Measurements from ENCODE around the gene SMIM35. TPM values are rescaled to one million over a fixed set of nuclear protein-coding genes. Genes with fewer than 3 reads are reported as not detected.
"Not testable (repeated sequence)": the region's sequence is repeated elsewhere in the genome, so short reads cannot be mapped to it uniquely, and the experiment has no call there.

SMIM35 gene
- total RNA-seq, 1 experiment from 2014 or later, result not detected

DNA sequence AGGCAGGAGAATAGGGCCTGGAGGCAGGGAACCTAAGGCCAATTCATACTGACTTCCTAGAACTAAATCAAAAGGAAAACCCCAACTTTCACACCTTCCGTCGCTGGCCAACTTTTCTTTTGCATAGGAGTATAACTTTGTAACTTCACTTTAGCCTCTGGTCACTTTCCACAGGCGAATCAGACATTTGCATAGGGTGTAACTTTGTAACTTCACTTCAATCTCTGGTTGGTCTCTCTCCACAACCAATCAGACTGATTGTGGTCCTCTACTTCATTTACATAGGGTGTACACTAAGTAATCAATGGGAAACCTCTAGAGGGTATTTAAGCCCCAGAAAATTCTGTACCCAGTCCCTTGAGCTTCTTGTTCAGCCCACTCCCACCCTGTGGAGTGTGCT is 21.4 kb downstream of the SMIM35 start:
- ChIA-PET POLR2A (ENCODE audit: unreplicated experiment) (no interaction called here), CTCF (no interaction called here)
- no peak overlapping the region for H3K4me3 ChIP-seq (ENCODE audit: low read length)
- H3K27ac ChIP-seq (ENCODE audit: low read length), result no peak overlapping the region
- no peak for DNase-seq
- no peak for TF ChIP-seq EZH2phosphoT487 (IDR thresholded peaks at IDR 0.05; ENCODE audit: borderline replicate concordance, low read length)
- TF ChIP-seq EZH2 (IDR thresholded peaks at IDR 0.05; ENCODE audit: low read length, unreplicated experiment), result no peak
- TF ChIP-seq, protein P1, sequence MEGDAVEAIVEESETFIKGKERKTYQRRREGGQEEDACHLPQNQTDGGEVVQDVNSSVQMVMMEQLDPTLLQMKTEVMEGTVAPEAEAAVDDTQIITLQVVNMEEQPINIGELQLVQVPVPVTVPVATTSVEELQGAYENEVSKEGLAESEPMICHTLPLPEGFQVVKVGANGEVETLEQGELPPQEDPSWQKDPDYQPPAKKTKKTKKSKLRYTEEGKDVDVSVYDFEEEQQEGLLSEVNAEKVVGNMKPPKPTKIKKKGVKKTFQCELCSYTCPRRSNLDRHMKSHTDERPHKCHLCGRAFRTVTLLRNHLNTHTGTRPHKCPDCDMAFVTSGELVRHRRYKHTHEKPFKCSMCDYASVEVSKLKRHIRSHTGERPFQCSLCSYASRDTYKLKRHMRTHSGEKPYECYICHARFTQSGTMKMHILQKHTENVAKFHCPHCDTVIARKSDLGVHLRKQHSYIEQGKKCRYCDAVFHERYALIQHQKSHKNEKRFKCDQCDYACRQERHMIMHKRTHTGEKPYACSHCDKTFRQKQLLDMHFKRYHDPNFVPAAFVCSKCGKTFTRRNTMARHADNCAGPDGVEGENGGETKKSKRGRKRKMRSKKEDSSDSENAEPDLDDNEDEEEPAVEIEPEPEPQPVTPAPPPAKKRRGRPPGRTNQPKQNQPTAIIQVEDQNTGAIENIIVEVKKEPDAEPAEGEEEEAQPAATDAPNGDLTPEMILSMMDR (conservative IDR thresholded peaks at IDR 0.05; ENCODE audit: low read depth, low read length), result no peak
- peaks cover 56% of the 10 kb centered on the region for H3K27me3 ChIP-seq (ENCODE audit: low read length)
- H3F3A ChIP-seq (ENCODE audit: low read length, unreplicated experiment), result no peaks in the 10 kb centered on the region
- ATAC-seq, result no peak
- no peaks in the 10 kb centered on the region for H3K79me2 ChIP-seq (ENCODE audit: low read length)
- no peaks in the 10 kb centered on the region for H3K9me2 ChIP-seq (replicated peaks; ENCODE audit: low read length)
- H3K9me3 ChIP-seq (ENCODE audit: low read length), result no peaks in the 10 kb centered on the region
- H3K9ac ChIP-seq (ENCODE audit: low read length), result no peak overlapping the region
- no peak overlapping the region for H2AFZ ChIP-seq (ENCODE audit: low read length)
- H3K4me2 ChIP-seq (ENCODE audit: low read length), result no peak overlapping the region
- no peaks in the 10 kb centered on the region for H4K20me1 ChIP-seq (ENCODE audit: low read length)
- intact Hi-C loops (cut with micrococcal nuclease), result no loop called here
- no TSS peak for BruUV-seq (replicated peaks)
- H3K4me1 ChIP-seq (ENCODE audit: insufficient read depth, low read length), result no peaks in the 10 kb centered on the region
- no peaks in the 10 kb centered on the region for H3K36me3 ChIP-seq (ENCODE audit: low read depth, low read length)

DNA sequence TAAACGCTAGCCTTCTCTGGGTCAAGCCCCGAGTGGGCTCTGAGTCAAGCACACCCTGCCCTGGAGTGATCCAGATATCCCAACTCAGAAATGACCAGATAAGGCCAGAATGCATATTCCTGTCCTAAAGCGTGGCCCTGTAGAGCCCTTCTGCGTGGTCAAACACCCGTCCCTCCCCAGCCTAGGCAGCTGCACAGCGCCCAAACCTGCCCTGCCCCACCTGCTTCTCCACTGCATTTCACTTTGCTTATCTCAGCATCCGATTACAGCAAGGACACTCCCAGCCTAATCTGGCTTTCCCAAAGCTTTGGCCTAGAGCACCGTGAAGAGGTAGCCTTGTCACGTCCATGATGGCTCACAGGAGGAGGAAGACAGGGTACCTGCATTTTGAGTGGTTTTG is 21.8 kb downstream of the SMIM35 start:
- POLR2A ChIA-PET (ENCODE audit: unreplicated experiment), result no interaction called here
- ATAC-seq, result no peak
- CTCF ChIA-PET, result no interaction called here

DNA sequence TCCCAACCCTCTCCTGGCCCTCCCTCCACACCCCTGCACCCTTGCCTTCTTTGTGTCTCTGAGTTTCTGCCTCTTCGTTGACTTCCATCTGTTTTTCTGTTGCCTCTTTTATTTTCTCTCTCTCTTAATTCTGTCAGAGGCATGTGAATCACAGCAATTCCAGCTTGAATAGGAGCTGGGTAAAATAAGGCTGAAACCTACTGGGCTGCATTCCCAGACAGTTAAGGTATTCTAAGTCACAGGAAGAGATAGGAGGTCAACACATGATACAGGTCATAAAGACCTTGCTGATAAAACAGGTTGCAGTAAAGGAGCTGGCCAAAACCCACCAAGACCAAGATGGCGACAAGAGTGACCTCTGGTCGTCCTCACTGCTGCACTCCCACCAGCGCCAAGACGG is 24.1 kb downstream of the SMIM35 start:
- POLR2A ChIA-PET (ENCODE audit: unreplicated experiment); CTCF ChIA-PET; H3K36me3 ChIP-seq (ENCODE audit: low read depth, low read length); ATAC-seq; H3K4me1 ChIP-seq (ENCODE audit: insufficient read depth, low read length); H3K27ac ChIP-seq (ENCODE audit: low read length); BruUV-seq (replicated peaks); DNase-seq; H3K79me2 ChIP-seq (ENCODE audit: low read length); H3K4me2 ChIP-seq (ENCODE audit: low read length); H3K9me2 ChIP-seq (replicated peaks; ENCODE audit: low read length); H3F3A ChIP-seq (ENCODE audit: low read length, unreplicated experiment); intact Hi-C loops (cut with micrococcal nuclease); H4K20me1 ChIP-seq (ENCODE audit: low read length); H2AFZ ChIP-seq (ENCODE audit: low read length); H3K9me3 ChIP-seq (ENCODE audit: low read length); H3K4me3 ChIP-seq (ENCODE audit: low read length); H3K9ac ChIP-seq (ENCODE audit: low read length): not testable (repeated sequence)
- peaks cover 72% of the 10 kb centered on the region for H3K27me3 ChIP-seq (ENCODE audit: low read length)

More for the DNA sequence above, 21.8 kb downstream of the SMIM35 start:
- Histone ChIP-seq H4K20me1 (ENCODE audit: low read length) (no peaks in the 10 kb centered on the region), H3K27ac (ENCODE audit: low read length) (no peak overlapping the region), H2AFZ (ENCODE audit: low read length) (no peak overlapping the region), H3F3A (ENCODE audit: low read length, unreplicated experiment) (no peaks in the 10 kb centered on the region), H3K4me3 (ENCODE audit: low read length) (no peak overlapping the region), H3K9me2 (replicated peaks; ENCODE audit: low read length) (no peaks in the 10 kb centered on the region), H3K4me1 (ENCODE audit: insufficient read depth, low read length) (no peaks in the 10 kb centered on the region), H3K36me3 (ENCODE audit: low read depth, low read length) (no peaks in the 10 kb centered on the region), H3K9ac (ENCODE audit: low read length) (no peak overlapping the region), H3K4me2 (ENCODE audit: low read length) (no peak overlapping the region), H3K27me3 (ENCODE audit: low read length) (peaks cover 60% of the 10 kb centered on the region), H3K9me3 (ENCODE audit: low read length) (no peaks in the 10 kb centered on the region), H3K79me2 (ENCODE audit: low read length) (no peaks in the 10 kb centered on the region)
- TF ChIP-seq EZH2 (IDR thresholded peaks at IDR 0.05; ENCODE audit: low read length, unreplicated experiment) (no peak), EZH2phosphoT487 (IDR thresholded peaks at IDR 0.05; ENCODE audit: borderline replicate concordance, low read length) (no peak)
- TF ChIP-seq, protein P1 (conservative IDR thresholded peaks at IDR 0.05; ENCODE audit: low read depth, low read length), result no peak
- DNase-seq, result no peak
- BruUV-seq (replicated peaks), result no TSS peak
- intact Hi-C loops (cut with micrococcal nuclease), result no loop called here

DNA sequence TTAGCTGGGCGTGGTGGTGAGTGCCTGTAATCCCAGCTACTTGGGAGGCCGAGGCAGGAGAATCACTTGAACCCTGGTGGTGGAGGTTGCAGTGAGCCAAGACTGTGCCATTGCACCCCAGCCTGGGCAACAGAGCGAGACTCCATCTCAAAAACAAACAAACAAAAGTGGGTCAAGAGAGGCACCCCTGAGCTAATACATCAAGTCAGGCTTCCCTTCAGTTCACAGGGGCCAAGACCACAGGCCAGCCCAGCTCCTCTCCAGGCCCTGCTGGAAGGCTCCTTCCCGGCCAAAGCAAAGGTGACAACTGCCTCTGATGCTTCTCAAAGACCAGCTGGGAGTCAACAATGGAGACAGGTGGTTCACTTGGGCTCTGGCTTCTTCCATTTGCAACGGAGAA is 24.6 kb downstream of the SMIM35 start:
- ATAC-seq; POLR2A ChIA-PET (ENCODE audit: unreplicated experiment): not testable (repeated sequence)

More for the DNA sequence above, 24.6 kb downstream of the SMIM35 start:
- H3K4me1 ChIP-seq (ENCODE audit: insufficient read depth, low read length); DNase-seq; H3K4me2 ChIP-seq (ENCODE audit: low read length); intact Hi-C loops (cut with micrococcal nuclease); H3K9ac ChIP-seq (ENCODE audit: low read length); BruUV-seq (replicated peaks); H3F3A ChIP-seq (ENCODE audit: low read length, unreplicated experiment); H3K79me2 ChIP-seq (ENCODE audit: low read length); H3K4me3 ChIP-seq (ENCODE audit: low read length); CTCF ChIA-PET; H2AFZ ChIP-seq (ENCODE audit: low read length); H4K20me1 ChIP-seq (ENCODE audit: low read length); H3K9me3 ChIP-seq (ENCODE audit: low read length); H3K27ac ChIP-seq (ENCODE audit: low read length); H3K9me2 ChIP-seq (replicated peaks; ENCODE audit: low read length); H3K36me3 ChIP-seq (ENCODE audit: low read depth, low read length): not testable (repeated sequence)
- peaks cover 74% of the 10 kb centered on the region for H3K27me3 ChIP-seq (ENCODE audit: low read length)

Measured in PC-3 (cell line).